NT2/D1 (cell line): ENCODE results near the gene RDH16.
"Not testable (repeated sequence)": the region's sequence is repeated elsewhere in the genome, so short reads cannot be mapped to it uniquely, and the experiment has no call there.

Source experiments
- SUZ12 ChIP-seq: IDR thresholded peaks from 2 replicates; pipeline ENCODE4 v1.6.1; 2011; ENCODE audit not compliant: insufficient read length, insufficient read depth; ENCODE audit errors: extremely low read depth
- YY1 ChIP-seq: IDR thresholded peaks from 2 replicates; pipeline ENCODE4 v1.6.1; 2011; ENCODE audit not compliant: insufficient read length, insufficient read depth
- ZNF274 ChIP-seq: IDR thresholded peaks from 2 replicates; pipeline ENCODE4 v1.6.1; 2011; ENCODE audit warnings: mild to moderate bottlenecking, low read depth, low read length

- TF ChIP-seq ZNF274, SUZ12, YY1: not testable (repeated sequence)
Measured at GRCh38 chr12:56943374-56943773, 14.0 kb downstream of the RDH16 start.
